Measurements from ENCODE around the gene MED27. TPM values are rescaled to one million over a fixed set of nuclear protein-coding genes. Genes with fewer than 3 reads are reported as not detected.

MED27 gene
- total RNA-seq, 1 donor: 25.7 TPM

- H3K27me3 ChIP-seq (ENCODE audit: insufficient read depth, low read length): no peaks in the 10 kb centered on the region
- no peak overlapping the region for H3K27ac ChIP-seq (ENCODE audit: low read depth, low read length)
- H3K4me1 ChIP-seq (ENCODE audit: insufficient read depth, low read length): peaks cover 10% of the 10 kb centered on the region
- H2AFZ ChIP-seq (ENCODE audit: low read length): no peak overlapping the region
- no peaks in the 10 kb centered on the region for H3K36me3 ChIP-seq (ENCODE audit: insufficient read depth, low read length)
- H3K9me3 ChIP-seq (ENCODE audit: low read depth, low read length): no peaks in the 10 kb centered on the region
- no peak for DNase-seq (ENCODE audit: insufficient read length, low spot score, missing footprints)
- H3K79me2 ChIP-seq (ENCODE audit: insufficient read depth, low read length): peaks cover 30% of the 10 kb centered on the region
- no peak overlapping the region for H3K4me2 ChIP-seq (ENCODE audit: insufficient read depth, low read length)
- H4K20me1 ChIP-seq (ENCODE audit: insufficient read depth, low read length): peaks cover 45% of the 10 kb centered on the region
- H3K4me3 ChIP-seq (ENCODE audit: insufficient read depth, low read length): no peak overlapping the region
- TF ChIP-seq, protein P1, sequence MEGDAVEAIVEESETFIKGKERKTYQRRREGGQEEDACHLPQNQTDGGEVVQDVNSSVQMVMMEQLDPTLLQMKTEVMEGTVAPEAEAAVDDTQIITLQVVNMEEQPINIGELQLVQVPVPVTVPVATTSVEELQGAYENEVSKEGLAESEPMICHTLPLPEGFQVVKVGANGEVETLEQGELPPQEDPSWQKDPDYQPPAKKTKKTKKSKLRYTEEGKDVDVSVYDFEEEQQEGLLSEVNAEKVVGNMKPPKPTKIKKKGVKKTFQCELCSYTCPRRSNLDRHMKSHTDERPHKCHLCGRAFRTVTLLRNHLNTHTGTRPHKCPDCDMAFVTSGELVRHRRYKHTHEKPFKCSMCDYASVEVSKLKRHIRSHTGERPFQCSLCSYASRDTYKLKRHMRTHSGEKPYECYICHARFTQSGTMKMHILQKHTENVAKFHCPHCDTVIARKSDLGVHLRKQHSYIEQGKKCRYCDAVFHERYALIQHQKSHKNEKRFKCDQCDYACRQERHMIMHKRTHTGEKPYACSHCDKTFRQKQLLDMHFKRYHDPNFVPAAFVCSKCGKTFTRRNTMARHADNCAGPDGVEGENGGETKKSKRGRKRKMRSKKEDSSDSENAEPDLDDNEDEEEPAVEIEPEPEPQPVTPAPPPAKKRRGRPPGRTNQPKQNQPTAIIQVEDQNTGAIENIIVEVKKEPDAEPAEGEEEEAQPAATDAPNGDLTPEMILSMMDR (IDR thresholded peaks at IDR 0.05; ENCODE audit: extremely low read depth, low read depth, low read length): no peak
Measured at GRCh38 chr9:131910572-131910971, 169.1 kb downstream of the MED27 start.

DNA sequence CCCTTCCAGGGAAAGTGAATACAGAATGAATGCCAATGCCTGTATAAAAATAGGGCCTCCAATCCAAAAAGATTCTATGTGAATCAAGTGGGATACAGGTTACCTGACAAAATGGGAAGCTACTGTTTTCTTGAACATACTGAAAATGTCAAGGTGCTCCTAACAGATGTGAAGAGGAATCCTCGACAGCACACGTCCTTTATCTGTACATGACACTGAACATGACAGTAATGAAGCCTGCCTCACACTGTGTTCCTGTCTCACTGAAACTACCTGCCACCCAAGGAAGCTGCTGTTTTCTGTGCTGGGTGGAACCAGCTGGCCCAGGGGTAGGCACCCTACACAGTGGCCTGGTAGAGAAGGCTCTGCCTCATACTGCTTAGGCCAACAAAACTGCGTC, 174.5 kb downstream of the MED27 start:
- Histone ChIP-seq H3K4me3 (ENCODE audit: insufficient read depth, low read length) (no peak overlapping the region), H3K27me3 (ENCODE audit: insufficient read depth, low read length) (no peaks in the 10 kb centered on the region), H3K36me3 (ENCODE audit: insufficient read depth, low read length) (peaks cover 2% of the 10 kb centered on the region), H2AFZ (ENCODE audit: low read length) (no peak overlapping the region), H4K20me1 (ENCODE audit: insufficient read depth, low read length) (peaks cover 18% of the 10 kb centered on the region), H3K4me2 (ENCODE audit: insufficient read depth, low read length) (no peak overlapping the region), H3K9me3 (ENCODE audit: low read depth, low read length) (no peaks in the 10 kb centered on the region), H3K79me2 (ENCODE audit: insufficient read depth, low read length) (no peaks in the 10 kb centered on the region), H3K4me1 (ENCODE audit: insufficient read depth, low read length) (no peaks in the 10 kb centered on the region), H3K27ac (ENCODE audit: low read depth, low read length) (no peak overlapping the region)
- DNase-seq (ENCODE audit: insufficient read length, low spot score, missing footprints): no peak
- TF ChIP-seq, protein P1 (IDR thresholded peaks at IDR 0.05; ENCODE audit: extremely low read depth, low read depth, low read length): no peak

- TF ChIP-seq, protein P1 (IDR thresholded peaks at IDR 0.05; ENCODE audit: extremely low read depth, low read depth, low read length): no peak
- Histone ChIP-seq H3K9me3 (ENCODE audit: low read depth, low read length) (no peaks in the 10 kb centered on the region), H3K27me3 (ENCODE audit: insufficient read depth, low read length) (no peaks in the 10 kb centered on the region), H2AFZ (ENCODE audit: low read length) (no peak overlapping the region), H3K4me3 (ENCODE audit: insufficient read depth, low read length) (no peak overlapping the region), H4K20me1 (ENCODE audit: insufficient read depth, low read length) (peaks cover 14% of the 10 kb centered on the region), H3K4me2 (ENCODE audit: insufficient read depth, low read length) (no peak overlapping the region), H3K36me3 (ENCODE audit: insufficient read depth, low read length) (peaks cover 2% of the 10 kb centered on the region), H3K27ac (ENCODE audit: low read depth, low read length) (no peak overlapping the region), H3K79me2 (ENCODE audit: insufficient read depth, low read length) (no peaks in the 10 kb centered on the region), H3K4me1 (ENCODE audit: insufficient read depth, low read length) (no peaks in the 10 kb centered on the region)
- no peak for DNase-seq (ENCODE audit: insufficient read length, low spot score, missing footprints)
Measured at GRCh38 chr9:131899296-131900228, 180.1 kb downstream of the MED27 start.

GRCh38 chr9:131892902-131893500, 186.7 kb downstream of the MED27 start:
- Histone ChIP-seq H3K9me3 (ENCODE audit: low read depth, low read length) (no peaks in the 10 kb centered on the region), H3K36me3 (ENCODE audit: insufficient read depth, low read length) (peaks cover 7% of the 10 kb centered on the region), H3K27me3 (ENCODE audit: insufficient read depth, low read length) (no peaks in the 10 kb centered on the region), H3K4me1 (ENCODE audit: insufficient read depth, low read length) (peaks cover 4% of the 10 kb centered on the region), H3K4me3 (ENCODE audit: insufficient read depth, low read length) (no peak overlapping the region), H3K27ac (ENCODE audit: low read depth, low read length) (no peak overlapping the region), H3K4me2 (ENCODE audit: insufficient read depth, low read length) (no peak overlapping the region), H3K79me2 (ENCODE audit: insufficient read depth, low read length) (no peaks in the 10 kb centered on the region), H2AFZ (ENCODE audit: low read length) (no peak overlapping the region), H4K20me1 (ENCODE audit: insufficient read depth, low read length) (no peaks in the 10 kb centered on the region)
- no peak for DNase-seq (ENCODE audit: insufficient read length, low spot score, missing footprints)
- TF ChIP-seq, protein P1 (IDR thresholded peaks at IDR 0.05; ENCODE audit: extremely low read depth, low read depth, low read length): no peak
